Activated T-cell treated with anti-CD3 and anti-CD28 coated beads, Interleukin-2, amount 50 U/mL, for 24 hours (primary cell): ENCODE results near the gene ARHGAP21.

Experiments
- DNase-seq: peaks from one replicate; pipeline ENCODE4 v3.0.0-alpha.2; 2020
- H3K27ac Mint-ChIP-seq: 2 replicates; pipeline ENCODE4 v1.8.0; 2020; ENCODE audit warnings: mild to moderate bottlenecking, mixed read lengths
- H3K27me3 Mint-ChIP-seq: 2 replicates; pipeline ENCODE4 v1.8.0; 2020; ENCODE audit warnings: mixed read lengths
- H3K36me3 Mint-ChIP-seq: 2 replicates; pipeline ENCODE4 v1.8.0; 2020; ENCODE audit warnings: low read depth, mixed read lengths
- H3K4me1 Mint-ChIP-seq: 2 replicates; pipeline ENCODE4 v1.8.0; 2020; ENCODE audit warnings: low read depth, mixed read lengths
- H3K4me3 Mint-ChIP-seq: 2 replicates; pipeline ENCODE4 v1.8.0; 2020; ENCODE audit warnings: mild to moderate bottlenecking, moderate library complexity, mixed read lengths
- H3K9me3 Mint-ChIP-seq: 2 replicates; pipeline ENCODE4 v1.8.0; 2020; ENCODE audit warnings: mixed read lengths

Gene ARHGAP21

DNA sequence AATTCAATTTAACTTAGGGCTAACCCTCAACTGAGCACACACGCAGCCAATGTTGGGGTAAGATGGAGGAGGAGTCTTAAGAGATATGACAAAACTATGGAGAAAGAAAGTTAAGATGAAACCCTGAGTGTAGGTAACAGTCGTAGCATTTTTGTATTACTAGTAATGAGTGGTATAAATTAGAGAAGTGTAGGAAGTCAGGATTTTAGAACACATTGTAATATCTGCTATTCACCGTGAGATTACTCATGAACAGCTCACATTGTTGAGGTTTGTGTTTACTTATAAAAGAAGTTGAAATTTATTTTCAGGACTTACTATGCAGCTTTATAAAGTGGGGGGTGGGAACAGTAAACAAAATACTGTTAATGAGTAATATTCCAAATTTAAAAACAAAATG, 107.2 kb downstream of the ARHGAP21 start:
- H3K4me3 Mint-ChIP-seq: no peak overlapping the region
- H3K27me3 Mint-ChIP-seq: no peaks in the 10 kb centered on the region
- DNase-seq: no peak
- H3K4me1 Mint-ChIP-seq: peaks cover 36% of the 10 kb centered on the region
- H3K9me3 Mint-ChIP-seq: no peaks in the 10 kb centered on the region
- no peak overlapping the region for H3K27ac Mint-ChIP-seq
- peaks cover 10% of the 10 kb centered on the region for H3K36me3 Mint-ChIP-seq

DNA sequence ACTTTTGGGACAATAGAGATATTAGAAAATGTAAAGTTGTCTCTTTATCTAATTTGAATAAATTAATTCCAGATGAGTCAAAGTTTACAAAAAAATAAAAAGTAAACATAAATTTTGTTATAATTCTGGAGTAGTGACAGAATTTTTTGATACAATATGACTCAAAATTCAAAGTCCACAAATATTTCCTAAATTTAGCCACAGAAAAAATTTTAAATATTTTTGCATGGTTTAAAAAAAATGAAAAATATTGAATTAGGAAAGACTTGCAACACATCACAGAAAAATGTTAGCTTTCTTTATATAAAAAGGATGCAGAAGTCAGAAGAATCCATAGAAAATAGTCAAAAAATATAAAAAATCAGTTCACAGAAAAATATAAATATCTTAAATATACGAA, 117.7 kb downstream of the ARHGAP21 start:
- no peak overlapping the region for H3K27ac Mint-ChIP-seq
- H3K9me3 Mint-ChIP-seq: no peaks in the 10 kb centered on the region
- DNase-seq: no peak
- peaks cover 29% of the 10 kb centered on the region for H3K36me3 Mint-ChIP-seq
- H3K4me3 Mint-ChIP-seq: no peak overlapping the region
- no peaks in the 10 kb centered on the region for H3K27me3 Mint-ChIP-seq
- peaks cover 29% of the 10 kb centered on the region for H3K4me1 Mint-ChIP-seq

GRCh38 chr10:24605141-24605540, 118.5 kb downstream of the ARHGAP21 start:
- peaks cover 35% of the 10 kb centered on the region for H3K36me3 Mint-ChIP-seq
- H3K27me3 Mint-ChIP-seq: no peaks in the 10 kb centered on the region
- DNase-seq: no peak
- H3K9me3 Mint-ChIP-seq: no peaks in the 10 kb centered on the region
- H3K4me3 Mint-ChIP-seq: no peak overlapping the region
- peaks cover 29% of the 10 kb centered on the region for H3K4me1 Mint-ChIP-seq
- no peak overlapping the region for H3K27ac Mint-ChIP-seq

DNA sequence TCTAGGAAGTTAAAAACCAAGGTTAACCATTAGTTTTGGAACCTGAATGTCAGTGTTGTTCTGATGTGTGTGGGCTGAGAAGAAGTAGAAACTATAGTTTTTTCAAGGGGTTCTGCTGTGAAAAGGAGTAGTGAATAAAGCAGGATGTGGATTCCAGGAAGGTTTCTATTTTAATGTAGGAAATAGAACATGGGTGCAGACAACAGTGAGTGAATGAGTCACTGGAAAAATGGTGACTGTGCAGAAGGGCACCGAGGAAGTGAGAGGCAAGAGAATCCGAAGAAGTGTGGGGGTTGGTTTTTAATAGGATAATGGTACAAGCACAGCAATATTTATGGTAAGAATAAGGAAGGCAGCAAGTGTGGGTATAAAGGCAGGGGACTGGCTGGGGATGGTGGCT, 120.4 kb downstream of the ARHGAP21 start:
- no peak for DNase-seq
- no peaks in the 10 kb centered on the region for H3K9me3 Mint-ChIP-seq
- peak overlapping the region; percentile 85 for H3K27ac Mint-ChIP-seq
- H3K36me3 Mint-ChIP-seq: peaks cover 44% of the 10 kb centered on the region
- H3K27me3 Mint-ChIP-seq: no peaks in the 10 kb centered on the region
- peak overlapping the region; percentile 23 for H3K4me3 Mint-ChIP-seq
- peaks cover 27% of the 10 kb centered on the region for H3K4me1 Mint-ChIP-seq

DNA sequence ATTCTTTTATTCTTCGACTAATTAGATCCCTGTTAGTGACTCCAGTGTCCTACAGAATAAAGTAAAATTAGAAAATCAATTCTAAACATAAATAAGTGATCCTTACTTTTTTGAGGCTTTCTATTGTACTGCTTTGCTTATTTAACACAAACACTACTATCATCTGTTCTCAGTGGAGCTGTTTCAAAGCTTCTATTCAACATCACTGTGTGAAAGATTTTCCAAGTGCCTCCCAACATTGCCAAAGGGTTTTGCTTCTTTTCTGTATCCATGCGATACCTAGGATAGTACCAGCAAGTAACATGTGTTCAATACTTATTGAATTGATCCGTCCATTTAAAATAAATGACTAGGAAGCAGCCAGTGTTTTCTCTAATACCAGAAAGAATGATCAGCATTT, 125.7 kb downstream of the ARHGAP21 start:
- H3K27ac Mint-ChIP-seq: no peak overlapping the region
- H3K36me3 Mint-ChIP-seq: peaks cover 72% of the 10 kb centered on the region
- H3K4me1 Mint-ChIP-seq: peaks cover 13% of the 10 kb centered on the region
- no peak for DNase-seq
- no peaks in the 10 kb centered on the region for H3K9me3 Mint-ChIP-seq
- H3K4me3 Mint-ChIP-seq: no peak overlapping the region
- H3K27me3 Mint-ChIP-seq: no peaks in the 10 kb centered on the region

GRCh38 chr10:24597426-24597825, 126.3 kb downstream of the ARHGAP21 start:
- H3K36me3 Mint-ChIP-seq: peaks cover 72% of the 10 kb centered on the region

GRCh38 chr10:24596217-24596930, 127.3 kb downstream of the ARHGAP21 start:
- peaks cover 5% of the 10 kb centered on the region for H3K4me1 Mint-ChIP-seq
- peaks cover 76% of the 10 kb centered on the region for H3K36me3 Mint-ChIP-seq
- no peak overlapping the region for H3K27ac Mint-ChIP-seq

More at GRCh38 chr10:24597426-24597825, 126.3 kb downstream of the ARHGAP21 start:
- no peak for DNase-seq
- no peak overlapping the region for H3K4me3 Mint-ChIP-seq
- H3K27me3 Mint-ChIP-seq: no peaks in the 10 kb centered on the region
- peaks cover 8% of the 10 kb centered on the region for H3K4me1 Mint-ChIP-seq
- no peaks in the 10 kb centered on the region for H3K9me3 Mint-ChIP-seq
- no peak overlapping the region for H3K27ac Mint-ChIP-seq

DNA sequence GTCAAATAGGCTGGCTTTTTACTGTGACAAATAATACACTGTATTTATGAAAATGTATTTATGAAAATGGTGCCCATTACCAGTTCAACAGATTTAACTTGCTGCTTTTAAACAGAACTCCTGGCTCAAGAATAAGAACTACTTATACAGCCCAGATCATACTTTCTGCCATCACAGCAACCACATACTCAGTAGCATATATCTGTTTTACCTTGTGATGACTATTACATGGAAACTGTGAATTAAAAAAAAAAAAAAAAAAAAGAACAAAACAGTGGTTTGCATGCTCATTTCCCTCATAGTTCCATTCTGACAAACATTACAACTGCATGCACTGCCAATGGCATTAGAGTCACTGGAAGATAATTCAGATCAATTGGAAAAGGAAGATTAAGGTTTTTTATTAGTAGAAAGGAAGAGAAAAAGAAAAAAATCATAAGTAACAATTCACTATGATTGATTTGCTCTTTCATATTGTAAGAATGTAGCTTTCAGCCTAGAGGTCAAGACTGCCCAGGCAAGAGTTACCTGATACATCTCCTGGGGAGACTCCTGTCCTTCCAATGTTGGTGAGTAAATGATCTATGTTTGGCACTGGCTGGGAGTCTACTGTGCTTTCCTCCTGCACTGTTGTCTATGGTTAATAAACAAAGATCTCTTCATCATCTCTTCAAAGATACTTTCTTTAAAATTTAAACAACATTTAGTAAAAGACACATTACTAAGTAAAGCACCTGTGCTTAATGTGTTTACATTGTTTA, 132.8 kb downstream of the ARHGAP21 start:
- H3K36me3 Mint-ChIP-seq: peaks cover 76% of the 10 kb centered on the region

More at GRCh38 chr10:24596217-24596930, 127.3 kb downstream of the ARHGAP21 start:
- DNase-seq: no peak
- H3K9me3 Mint-ChIP-seq: no peaks in the 10 kb centered on the region
- H3K27me3 Mint-ChIP-seq: no peaks in the 10 kb centered on the region
- H3K4me3 Mint-ChIP-seq: no peak overlapping the region

DNA sequence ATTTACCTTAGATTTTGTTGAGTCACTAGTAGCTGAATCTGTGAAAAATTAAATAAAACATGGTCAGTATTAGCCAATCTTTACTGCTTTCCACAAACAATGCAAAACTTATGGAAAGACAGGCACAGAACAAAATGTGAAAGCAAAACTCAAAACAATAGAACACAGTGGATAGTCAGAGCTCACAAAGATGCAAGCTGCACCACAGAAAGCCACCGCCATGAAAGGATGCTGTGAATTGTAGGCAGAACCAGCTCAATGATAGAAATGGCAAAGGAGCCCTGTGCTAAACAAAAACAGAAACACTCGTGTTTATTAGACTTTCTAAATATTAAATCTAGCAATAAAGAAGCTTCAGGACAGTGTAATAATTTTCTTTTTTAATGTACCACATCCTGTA, 134.4 kb downstream of the ARHGAP21 start:
- Mint-ChIP-seq H3K27ac (no peak overlapping the region), H3K27me3 (no peaks in the 10 kb centered on the region), H3K9me3 (no peaks in the 10 kb centered on the region), H3K36me3 (peaks cover 74% of the 10 kb centered on the region), H3K4me1 (peaks cover 14% of the 10 kb centered on the region), H3K4me3 (no peak overlapping the region)
- no peak for DNase-seq

More for the DNA sequence above, 132.8 kb downstream of the ARHGAP21 start:
- H3K27me3 Mint-ChIP-seq: no peaks in the 10 kb centered on the region
- no peak for DNase-seq
- H3K4me1 Mint-ChIP-seq: peaks cover 14% of the 10 kb centered on the region
- H3K27ac Mint-ChIP-seq: no peak overlapping the region
- no peak overlapping the region for H3K4me3 Mint-ChIP-seq
- no peaks in the 10 kb centered on the region for H3K9me3 Mint-ChIP-seq

DNA sequence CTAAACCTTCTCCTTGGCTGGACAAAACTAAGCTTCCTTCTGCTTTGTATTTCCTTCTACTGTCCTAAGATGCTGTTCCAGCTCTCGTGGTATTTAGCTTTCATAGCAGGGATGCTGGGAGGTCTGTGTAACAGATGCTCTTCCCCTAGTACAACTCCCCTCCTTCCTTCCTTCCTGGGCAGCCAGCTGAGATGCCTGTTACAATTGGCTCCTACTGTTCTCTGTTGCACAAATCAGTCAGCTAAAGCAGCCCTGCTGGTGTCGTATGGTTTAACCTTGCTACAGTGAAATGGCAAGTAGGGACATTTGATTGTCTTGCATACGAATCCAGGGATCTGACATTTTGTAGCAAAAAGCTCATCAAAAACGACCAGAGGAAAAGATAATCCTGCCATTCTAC, 143.8 kb downstream of the ARHGAP21 start:
- Mint-ChIP-seq H3K4me3 (no peak overlapping the region), H3K4me1 (peaks cover 9% of the 10 kb centered on the region), H3K36me3 (peaks cover 6% of the 10 kb centered on the region)

GRCh38 chr10:24579448-24579847, 144.2 kb downstream of the ARHGAP21 start:
- DNase-seq: no peak

More for the DNA sequence above, 143.8 kb downstream of the ARHGAP21 start:
- Mint-ChIP-seq H3K27me3 (peaks cover 4% of the 10 kb centered on the region), H3K9me3 (no peaks in the 10 kb centered on the region), H3K27ac (no peak overlapping the region)
- DNase-seq: no peak

DNA sequence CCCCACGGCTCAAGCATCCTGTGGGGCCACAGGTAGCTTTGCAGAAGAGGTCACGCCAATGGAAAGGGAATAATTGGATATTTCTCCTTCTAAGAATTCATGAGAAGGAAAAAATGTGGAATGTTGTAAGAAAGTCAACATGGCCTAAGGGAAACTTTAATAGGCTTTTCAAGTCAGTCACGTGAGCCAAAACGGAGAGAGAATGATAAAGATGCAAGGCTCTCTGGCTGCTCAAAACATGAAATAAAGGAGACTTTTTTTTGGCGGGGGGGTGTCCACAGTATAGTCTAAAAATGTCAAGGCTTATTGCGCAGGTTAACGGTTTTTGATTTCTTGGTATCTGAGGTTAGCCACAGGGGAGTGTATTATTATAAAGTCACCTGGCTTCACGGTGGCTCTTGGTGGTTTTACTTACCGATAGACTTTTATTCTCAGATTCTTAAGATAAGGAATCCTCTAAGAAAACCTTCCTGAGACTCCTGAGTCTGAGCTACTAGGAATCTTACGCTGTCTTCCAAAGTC, 148.1 kb downstream of the ARHGAP21 start:
- Mint-ChIP-seq H3K4me1 (peaks cover 11% of the 10 kb centered on the region), H3K9me3 (no peaks in the 10 kb centered on the region), H3K4me3 (no peak overlapping the region), H3K36me3 (no peaks in the 10 kb centered on the region), H3K27me3 (peaks cover 37% of the 10 kb centered on the region), H3K27ac (no peak overlapping the region)
- DNase-seq: no peak

More at GRCh38 chr10:24579448-24579847, 144.2 kb downstream of the ARHGAP21 start:
- Mint-ChIP-seq H3K9me3 (no peaks in the 10 kb centered on the region), H3K27me3 (peaks cover 8% of the 10 kb centered on the region), H3K36me3 (peaks cover 5% of the 10 kb centered on the region), H3K27ac (no peak overlapping the region), H3K4me3 (no peak overlapping the region), H3K4me1 (peaks cover 11% of the 10 kb centered on the region)

DNA sequence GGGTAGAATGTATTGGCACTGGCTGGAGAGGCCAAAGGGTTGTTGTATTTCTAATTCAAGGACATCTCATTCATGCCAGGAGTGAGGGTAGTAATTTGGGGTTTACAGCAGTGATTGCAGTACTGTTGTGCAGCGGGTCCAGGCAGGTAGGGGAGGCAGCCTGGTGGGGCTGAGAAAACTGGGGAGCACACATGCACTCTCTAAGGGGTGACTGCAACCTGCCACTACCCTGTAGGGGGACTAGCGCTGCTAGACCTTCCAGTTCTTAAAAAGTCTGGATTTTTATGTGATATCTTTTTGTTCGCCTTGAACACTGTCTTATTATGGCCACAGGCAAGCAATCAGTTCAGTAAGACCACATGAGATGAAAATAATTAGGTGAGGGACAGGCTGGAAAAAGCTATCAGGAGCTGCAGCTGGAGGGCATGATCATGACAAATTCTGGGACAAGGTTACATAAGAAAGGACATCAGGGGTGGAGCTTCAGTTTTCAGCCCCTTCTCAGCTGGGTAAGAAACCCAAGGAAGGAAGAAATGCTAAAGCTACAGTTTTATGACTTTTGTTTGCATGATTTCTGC, 149.0 kb downstream of the ARHGAP21 start:
- Mint-ChIP-seq H3K4me1 (peaks cover 11% of the 10 kb centered on the region), H3K9me3 (no peaks in the 10 kb centered on the region), H3K4me3 (no peak overlapping the region), H3K27me3 (peaks cover 37% of the 10 kb centered on the region), H3K36me3 (no peaks in the 10 kb centered on the region), H3K27ac (no peak overlapping the region)
- DNase-seq: no peak

GRCh38 chr10:24574161-24574560, 149.5 kb downstream of the ARHGAP21 start:
- Mint-ChIP-seq H3K27ac (no peak overlapping the region), H3K36me3 (no peaks in the 10 kb centered on the region), H3K4me1 (peaks cover 11% of the 10 kb centered on the region), H3K9me3 (no peaks in the 10 kb centered on the region), H3K27me3 (peaks cover 37% of the 10 kb centered on the region), H3K4me3 (no peak overlapping the region)
- DNase-seq: no peak
